Posterior vena cava (tissue), 2 donors: ENCODE data around the gene MAP3K4. TPM values are rescaled to one million over a fixed set of nuclear protein-coding genes. Genes with fewer than 3 reads are reported as not detected.

ENCODE experiments used
- DNase-seq: peaks from one replicate; pipeline ENCODE4 v3.0.0-alpha.2; 2020; ENCODE audit warnings: low spot score
- intact Hi-C, 2 donors: fragments of 100-400 bp; cut with DNase I; formaldehyde crosslinking; loops; one replicate each; pipeline versions ENCODE4 v1.14.1 to v1.14.2; 2022 to 2023
- total RNA-seq, 2 donors: library from RNA; stranded (reverse); fragmentation: NEBNext Ultra II Directional; extraction: Animal tissue kit (Norgen Biotek cat#: 25700); gene quantifications; one replicate each; pipeline ENCODE4 v1.2.1, GENCODE V29; 2021
- donor health status: DM: yes; HTN: yes; CAD: no.
- donor health status: DM: yes; HTN: yes; CAD: no.

Gene MAP3K4
- total RNA-seq, 2 donors from 2014 or later, result 34.3 to 45.4 TPM

DNA sequence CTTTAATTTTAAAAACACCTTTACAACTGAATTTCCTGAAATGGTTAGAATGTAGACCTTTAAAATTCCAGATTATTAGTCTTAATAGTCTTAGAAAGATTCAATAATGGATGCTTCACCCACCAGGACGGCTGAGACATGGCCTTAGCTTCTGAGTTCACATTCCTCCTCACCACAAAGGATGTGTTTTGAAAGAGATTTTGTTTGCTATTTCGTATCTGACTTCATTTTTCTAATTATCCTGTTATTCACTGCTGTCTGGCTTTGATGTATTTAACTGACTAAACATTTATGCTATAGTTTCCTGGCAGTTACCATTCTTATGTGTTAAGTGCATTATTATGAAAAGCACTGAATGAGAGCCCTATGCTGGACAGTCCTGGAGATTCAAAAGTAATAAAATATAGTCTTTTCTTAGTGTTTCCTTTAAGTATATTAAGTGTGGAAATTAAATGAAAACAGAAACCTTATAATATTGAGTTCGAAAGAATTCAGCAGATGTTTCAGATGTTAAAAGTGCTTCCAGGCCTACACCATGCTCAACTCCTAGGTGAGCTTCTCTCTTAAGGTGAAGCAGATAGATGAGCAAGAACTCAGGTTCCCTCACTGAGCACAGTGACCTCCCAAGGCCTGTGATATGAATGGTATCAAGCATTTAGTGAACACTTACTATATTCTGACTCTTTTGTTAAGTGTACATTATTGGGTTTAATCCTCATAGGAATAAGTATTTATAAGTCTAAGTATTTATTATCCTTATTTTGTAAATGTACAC lies 40.3 kb downstream of the MAP3K4 start:
- no peak for DNase-seq
- intact Hi-C loops, result no loop called here

DNA sequence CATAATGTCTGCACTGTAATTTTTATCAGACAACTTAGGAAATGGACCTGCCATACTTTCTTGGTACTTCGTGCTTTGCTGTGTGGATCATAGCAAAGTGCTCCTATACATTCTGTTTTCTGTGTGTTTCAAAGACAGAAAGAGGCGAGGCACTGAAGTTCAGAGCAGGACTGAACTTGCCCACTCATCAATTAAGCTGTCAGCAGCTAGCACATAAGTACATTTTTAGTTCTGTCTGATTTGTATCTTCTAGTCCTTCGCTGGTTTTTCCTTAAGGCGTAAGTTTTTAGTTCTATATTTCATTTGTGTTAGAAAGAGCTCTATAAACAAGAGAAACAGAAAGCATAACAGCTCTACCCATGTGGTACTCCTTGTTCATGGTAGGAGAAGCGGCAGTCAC lies 42.1 kb downstream of the MAP3K4 start:
- DNase-seq, result no peak
- intact Hi-C loops, result no loop called here

GRCh38 chr6:161035182-161035980 lies 43.8 kb downstream of the MAP3K4 start:
- intact Hi-C loops, result no loop called here
- no peak for DNase-seq

DNA sequence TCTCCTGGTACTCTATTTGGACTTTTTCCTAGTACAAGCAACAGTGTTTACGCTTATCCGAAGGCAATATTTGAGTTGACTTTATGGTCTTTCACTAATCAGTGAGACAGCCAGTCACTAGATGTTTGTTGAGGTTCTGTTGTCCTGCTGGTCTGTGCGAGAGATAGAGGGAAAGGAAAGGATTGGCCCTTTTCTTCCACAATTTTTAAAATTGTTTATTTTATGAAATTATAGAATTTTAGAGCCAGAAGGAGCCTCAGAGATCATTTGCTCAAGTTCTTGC lies 44.4 kb downstream of the MAP3K4 start:
- intact Hi-C loops, result no loop called here
- no peak for DNase-seq

DNA sequence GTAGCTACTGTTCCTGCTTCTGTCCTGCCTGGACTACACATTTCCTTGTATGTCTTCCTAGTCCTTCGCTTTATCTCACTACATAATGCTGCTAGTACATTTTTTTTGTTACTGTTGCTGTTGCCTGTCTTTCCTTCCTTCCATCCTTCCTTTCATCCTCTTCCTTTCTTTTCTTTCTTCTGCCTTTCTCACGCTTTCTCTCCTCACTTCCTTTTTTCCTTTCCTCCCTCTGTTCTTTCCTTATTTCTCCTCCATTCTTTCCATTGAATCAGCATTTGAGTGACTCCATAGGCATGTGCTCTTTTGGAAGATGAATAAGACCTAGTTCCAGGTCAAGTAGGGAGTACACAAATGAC lies 46.3 kb downstream of the MAP3K4 start:
- intact Hi-C loops, result no loop called here

GRCh38 chr6:161038229-161039031 lies 46.9 kb downstream of the MAP3K4 start:
- intact Hi-C loops, result no loop called here
- no peak for DNase-seq

More for the DNA sequence above, 46.3 kb downstream of the MAP3K4 start:
- DNase-seq, result no peak

DNA sequence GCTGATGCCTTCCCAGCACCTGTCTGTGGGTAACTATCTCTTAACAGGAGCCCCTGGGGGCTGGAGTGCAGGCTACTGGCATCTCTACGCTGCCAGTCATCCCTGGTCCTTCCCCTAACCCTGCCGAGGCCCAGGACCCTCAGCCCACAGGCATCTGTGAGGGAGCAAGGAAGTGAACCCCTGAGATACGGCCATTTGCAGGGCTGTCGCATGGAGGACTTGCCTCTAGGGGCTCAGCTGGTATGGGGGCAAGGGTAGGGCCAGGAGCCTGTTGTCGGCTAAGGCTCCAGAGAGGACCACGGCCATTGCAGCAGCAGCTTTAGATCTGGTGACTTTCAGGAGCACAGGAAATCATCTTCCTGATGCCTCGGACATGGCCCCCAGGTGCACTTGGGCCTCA lies 49.7 kb downstream of the MAP3K4 start:
- no peak for DNase-seq
- intact Hi-C loops, result no loop called here

DNA sequence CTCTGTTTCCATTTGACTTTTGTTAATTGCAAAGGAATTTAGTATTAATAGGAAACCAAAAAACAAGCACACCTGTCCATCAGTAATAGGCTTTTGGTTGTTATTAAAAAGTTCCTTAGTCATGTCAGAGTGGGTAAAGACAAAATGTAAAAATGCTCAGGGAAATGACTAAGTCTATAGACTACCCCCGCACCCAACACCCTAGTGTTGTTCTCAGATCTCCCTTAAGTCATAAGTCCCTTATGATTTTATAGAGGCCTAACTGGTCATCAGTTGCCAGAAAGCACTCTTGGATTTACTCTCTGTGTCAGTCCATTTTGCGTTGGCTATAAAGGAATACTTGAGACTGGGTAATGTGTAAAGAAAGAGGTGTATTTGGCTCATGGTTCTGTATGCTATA lies 52.8 kb downstream of the MAP3K4 start:
- DNase-seq, result no peak
- intact Hi-C loops, result no loop called here

DNA sequence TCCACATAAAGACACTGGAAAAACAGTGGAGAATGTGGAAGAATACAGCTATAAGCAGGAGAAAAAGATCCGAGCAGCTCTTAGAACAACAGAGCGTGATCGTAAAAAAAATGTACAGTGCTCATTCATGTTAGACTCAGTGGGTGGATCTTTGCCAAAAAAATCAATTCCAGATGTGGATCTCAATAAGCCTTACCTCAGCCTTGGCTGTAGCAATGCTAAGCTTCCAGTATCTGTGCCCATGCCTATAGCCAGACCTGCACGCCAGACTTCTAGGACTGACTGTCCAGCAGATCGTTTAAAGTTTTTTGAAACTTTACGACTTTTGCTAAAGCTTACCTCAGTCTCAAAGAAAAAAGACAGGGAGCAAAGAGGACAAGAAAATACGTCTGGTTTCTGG lies 57.1 kb downstream of the MAP3K4 start:
- DNase-seq, result no peak
- intact Hi-C loops, result no loop called here

- intact Hi-C loops, result no loop called here
- no peak for DNase-seq
Measured at GRCh38 chr6:161050134-161050765, 58.7 kb downstream of the MAP3K4 start.

DNA sequence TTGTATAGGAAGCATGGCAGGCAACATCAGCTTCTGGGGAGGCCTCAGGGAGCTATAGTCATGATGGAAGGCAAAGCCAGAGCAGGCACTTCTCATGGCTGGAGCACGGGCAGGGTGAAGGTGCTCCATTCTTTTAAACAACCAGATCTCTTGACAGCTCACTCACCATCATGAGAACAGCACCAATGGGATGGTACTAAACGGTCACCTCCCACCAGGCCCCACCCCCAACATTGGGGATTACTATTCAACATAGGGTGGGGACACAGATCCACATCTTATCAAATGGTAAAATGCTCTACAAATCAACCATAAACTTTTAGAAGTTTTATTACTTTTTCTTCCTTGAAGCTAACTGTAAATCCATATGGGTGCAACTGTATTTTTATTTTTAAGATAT lies 61.5 kb downstream of the MAP3K4 start:
- no peak for DNase-seq
- intact Hi-C loops, result no loop called here

GRCh38 chr6:161054876-161055275 lies 63.3 kb downstream of the MAP3K4 start:
- no peak for DNase-seq
- intact Hi-C loops, result no loop called here

DNA sequence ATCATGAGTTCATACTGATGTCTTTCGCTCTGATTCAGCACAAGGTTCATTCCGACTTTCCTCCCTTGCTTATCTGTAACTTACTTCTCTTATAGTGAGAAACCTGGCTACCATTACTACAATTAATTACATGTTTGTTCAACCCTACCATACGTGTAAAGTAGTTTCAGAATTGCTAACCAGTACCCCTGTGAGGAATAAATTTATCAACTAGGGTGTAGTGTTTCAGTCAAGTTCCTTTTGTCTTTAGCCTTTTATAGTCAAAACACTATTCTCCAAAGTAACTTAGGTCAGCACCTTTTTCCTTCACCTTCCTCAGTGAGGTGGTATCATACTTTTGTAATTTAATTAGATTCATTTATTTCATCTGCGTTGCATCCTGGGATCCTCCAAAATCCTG lies 64.9 kb downstream of the MAP3K4 start:
- intact Hi-C loops, result no loop called here
- DNase-seq, result no peak

- intact Hi-C loops, result no loop called here
- no peak for DNase-seq
Measured at GRCh38 chr6:161057103-161058091, 65.8 kb downstream of the MAP3K4 start.

- intact Hi-C loops, result no loop called here
- DNase-seq, result no peak
Measured at GRCh38 chr6:161058741-161059140, 67.2 kb downstream of the MAP3K4 start.

DNA sequence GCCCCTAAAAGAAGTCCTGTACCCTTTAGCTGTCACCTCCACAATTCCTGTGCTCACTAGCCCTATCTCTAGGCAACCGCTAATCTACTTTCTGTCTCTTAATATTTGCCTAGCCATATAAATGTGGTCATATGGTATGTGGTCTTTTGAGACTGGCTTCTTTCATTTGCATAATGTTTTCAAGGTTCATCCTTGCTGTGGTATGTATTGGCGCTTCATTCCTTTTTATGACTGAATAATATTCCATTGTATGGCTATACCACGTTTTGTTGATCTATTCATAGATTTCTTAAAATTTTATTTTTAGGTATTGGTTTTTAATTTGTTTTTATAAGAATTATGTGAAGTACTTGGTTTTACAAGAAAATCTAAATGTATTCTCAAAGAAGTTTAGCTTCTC lies 70.0 kb downstream of the MAP3K4 start:
- intact Hi-C loops, result no loop called here
- DNase-seq, result no peak

- intact Hi-C loops, result no loop called here
- no peak for DNase-seq
Measured at GRCh38 chr6:161064915-161065314, 73.3 kb downstream of the MAP3K4 start.

DNA sequence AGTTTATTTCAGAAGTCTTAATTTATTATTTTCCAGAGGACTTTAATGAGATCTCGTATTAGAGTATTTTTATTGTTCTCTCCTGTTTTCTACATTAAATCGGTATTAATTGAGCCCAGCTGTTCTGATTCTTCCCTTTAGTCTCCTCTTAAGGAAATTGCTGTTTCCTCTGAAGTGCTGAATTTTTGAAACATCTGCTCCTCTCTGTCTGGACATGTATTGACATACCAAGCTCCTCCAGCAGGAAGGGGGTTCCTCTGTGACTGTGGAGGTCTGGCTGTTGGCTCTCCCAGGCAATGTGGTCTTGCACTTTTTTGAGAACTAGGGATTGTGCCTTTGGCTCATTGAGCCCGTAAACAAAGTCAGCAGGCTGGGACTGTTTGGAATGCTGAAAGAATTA lies 74.9 kb downstream of the MAP3K4 start:
- intact Hi-C loops, result no loop called here
- no peak for DNase-seq

GRCh38 chr6:161067749-161068148 lies 76.2 kb downstream of the MAP3K4 start:
- no peak for DNase-seq
- intact Hi-C loops, result no loop called here
